ENCODE results near the gene GID8. TPM values are rescaled to one million over a fixed set of nuclear protein-coding genes. Genes with fewer than 3 reads are reported as not detected.

Gene GID8
- total and polyA plus RNA-seq, 2 of the 13 experiments (the other 11 are each of a cell fraction or from before 2014, with no cell fraction given), result 39.6 to 59.8 TPM

GRCh38 chr20:62971211-62971949 is 33.4 kb downstream of the GID8 start (continued):
- TF ChIP-seq BATF2 (CRISPR knock-in tag; IDR thresholded peaks at IDR 0.05) (0 out of 2 replicates have a peak, but pooled peaks have one; percentile 14), ZC3H13 (CRISPR knock-in tag; IDR thresholded peaks at IDR 0.05) (0 out of 2 replicates have a peak, but pooled peaks have one; percentile 26), ZNF550 (CRISPR knock-in tag; IDR thresholded peaks at IDR 0.05; ENCODE audit: borderline replicate concordance) (no peak), TMF1 (CRISPR knock-in tag; IDR thresholded peaks at IDR 0.05; ENCODE audit: low read depth) (0 out of 2 replicates have a peak, but pooled peaks have one; percentile 37), TOPORS (CRISPR knock-in tag; IDR thresholded peaks at IDR 0.05) (0 out of 2 replicates have a peak, but pooled peaks have one; percentile 62), ZNF543 (CRISPR knock-in tag; IDR thresholded peaks at IDR 0.05) (peak; percentile 1; the same call in 1 of the 2 replicates), MXD4 (CRISPR knock-in tag; IDR thresholded peaks at IDR 0.05) (no peak), ZNF775 (CRISPR knock-in tag; IDR thresholded peaks at IDR 0.05; ENCODE audit: borderline replicate concordance) (no peak), PHF20 (CRISPR knock-in tag; IDR thresholded peaks at IDR 0.05) (0 out of 2 replicates have a peak, but pooled peaks have one; percentile 3), KLF12 (CRISPR knock-in tag; IDR thresholded peaks at IDR 0.05; ENCODE audit: borderline replicate concordance) (no peak), CHD4 (IDR thresholded peaks at IDR 0.05; ENCODE audit: borderline replicate concordance, low read length) (no peak), ZEB1 (IDR thresholded peaks at IDR 0.05; ENCODE audit: insufficient replicate concordance, low read depth) (no peak), MXI1 (IDR thresholded peaks at IDR 0.05; ENCODE audit: borderline replicate concordance, low read depth, low read length) (no peak), ATF7 (IDR thresholded peaks at IDR 0.05) (peak; percentile 4; the same call in 1 of the 2 replicates), ATF7 (CRISPR knock-in tag; IDR thresholded peaks at IDR 0.05) (no peak), DMTF1 (CRISPR knock-in tag; IDR thresholded peaks at IDR 0.05) (no peak), KDM4B (CRISPR knock-in tag; IDR thresholded peaks at IDR 0.05) (no peak), JUN (CRISPR knock-in tag; IDR thresholded peaks at IDR 0.05) (peak; percentile 26; the same call in 1 of the 2 replicates), ZNF274 (CRISPR knock-in tag; IDR thresholded peaks at IDR 0.05) (peak; percentile 12; the same call in 1 of the 2 replicates), KAT2B (IDR thresholded peaks at IDR 0.05; ENCODE audit: borderline replicate concordance, low read depth, low read length) (no peak), ZMYM4 (CRISPR knock-in tag; IDR thresholded peaks at IDR 0.05) (no peak)
